HG03066 (cell line): ENCODE measurements around the gene RSPH3.
"Not testable (repeated sequence)": the region's sequence is repeated elsewhere in the genome, so short reads cannot be mapped to it uniquely, and the experiment has no call there.

Source experiments
- ATAC-seq: cut with Tn5 transposase; IDR thresholded peaks from one replicate; pipeline ENCODE4 v1.9.1; 2021; ENCODE audit warnings: low read depth; ENCODE audit not compliant: unreplicated experiment

Gene RSPH3

DNA sequence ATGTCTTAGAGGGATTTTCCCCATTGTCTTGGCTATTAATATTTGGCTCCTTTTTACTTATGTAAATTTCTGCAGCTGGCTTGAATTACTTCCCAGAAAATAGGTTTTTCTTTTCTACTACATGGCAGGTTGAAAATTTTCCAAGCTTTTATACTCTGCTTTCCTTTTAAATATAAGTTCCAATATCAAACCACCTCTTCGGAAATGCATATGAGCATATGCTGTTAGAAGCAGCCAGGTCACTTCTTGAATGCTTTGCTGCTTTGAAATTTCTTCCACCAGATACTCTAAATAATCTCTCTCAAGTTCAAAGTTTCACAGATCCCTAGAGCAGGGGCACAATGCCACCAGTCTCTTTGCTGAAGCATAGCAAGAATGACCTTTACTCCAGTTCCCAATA lies 25.2 kb upstream of the RSPH3 start:
- not testable (repeated sequence) for ATAC-seq

DNA sequence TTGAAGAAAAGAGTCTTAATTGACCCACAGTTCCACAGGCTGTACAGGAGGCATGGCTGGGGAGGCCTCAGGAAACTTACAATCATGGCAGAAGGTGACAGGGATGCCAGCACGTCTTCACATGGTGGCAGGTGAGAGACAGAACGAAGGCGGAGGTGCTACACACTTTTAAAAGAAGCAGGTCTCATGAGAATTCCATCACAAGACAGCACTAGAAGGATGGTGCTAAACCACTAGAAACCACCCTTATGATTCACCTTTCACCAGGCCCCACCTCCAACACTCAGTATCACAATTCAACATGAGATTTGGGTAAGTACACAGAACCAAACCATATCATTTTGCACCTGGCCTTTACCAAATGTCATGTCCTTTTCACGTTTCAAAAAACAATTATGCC lies 23.9 kb upstream of the RSPH3 start:
- ATAC-seq: no peak

DNA sequence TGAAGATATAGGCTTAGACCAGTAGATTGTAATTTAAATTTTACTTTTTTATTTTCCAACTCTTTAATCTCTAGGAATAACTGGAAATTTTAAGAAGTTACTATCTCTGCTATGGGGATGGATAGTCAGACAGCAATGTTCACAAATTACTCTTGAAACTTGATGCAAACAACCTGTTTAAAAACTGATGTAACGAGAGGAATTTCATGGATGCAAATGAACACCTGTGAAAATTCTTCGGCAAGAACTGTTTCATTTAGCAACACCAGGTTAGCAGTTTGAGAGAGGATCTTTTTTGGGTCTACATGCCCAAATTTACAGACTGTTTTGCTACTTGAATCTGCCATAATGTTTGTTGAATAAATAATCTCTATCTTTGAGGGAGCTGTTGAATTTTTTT lies 20.0 kb upstream of the RSPH3 start:
- no peak for ATAC-seq

DNA sequence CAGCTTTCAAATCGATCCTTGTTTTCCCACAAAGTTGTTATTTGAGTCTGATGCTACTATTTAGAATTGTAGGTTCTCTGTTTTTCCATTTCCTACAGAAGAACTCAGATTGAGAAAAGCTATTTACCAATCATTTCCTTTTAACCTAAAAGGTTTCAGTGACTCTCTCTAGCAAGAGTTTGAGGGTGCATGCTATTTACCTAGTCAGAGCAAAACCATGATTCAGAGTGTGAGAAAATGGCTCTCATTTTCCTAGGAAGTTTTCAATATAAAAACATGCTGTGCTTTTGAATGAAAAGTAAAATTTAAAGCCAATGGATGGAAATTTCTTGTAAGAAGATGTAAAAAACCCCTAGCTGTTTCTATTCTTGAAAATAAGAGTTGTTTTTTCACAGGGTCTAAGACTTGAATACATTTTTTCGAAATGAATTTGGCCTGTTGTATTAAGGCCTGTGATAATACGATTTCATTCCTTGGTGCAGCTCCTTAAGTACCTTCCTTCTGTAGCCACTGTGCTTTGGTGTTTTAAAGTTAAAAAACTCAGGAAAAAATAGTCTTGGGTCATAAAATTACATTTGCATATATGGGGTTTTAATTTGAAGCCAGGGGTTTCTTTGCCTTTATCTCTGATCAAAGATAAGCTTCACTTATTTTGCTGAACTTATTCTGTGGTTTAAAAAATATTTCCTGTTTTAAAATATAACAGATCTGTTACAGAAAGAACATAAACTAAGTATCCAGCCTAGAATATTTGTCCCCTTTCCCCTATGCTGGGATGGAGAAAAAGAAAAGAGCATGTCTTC lies 18.0 kb upstream of the RSPH3 start:
- ATAC-seq: no peak

DNA sequence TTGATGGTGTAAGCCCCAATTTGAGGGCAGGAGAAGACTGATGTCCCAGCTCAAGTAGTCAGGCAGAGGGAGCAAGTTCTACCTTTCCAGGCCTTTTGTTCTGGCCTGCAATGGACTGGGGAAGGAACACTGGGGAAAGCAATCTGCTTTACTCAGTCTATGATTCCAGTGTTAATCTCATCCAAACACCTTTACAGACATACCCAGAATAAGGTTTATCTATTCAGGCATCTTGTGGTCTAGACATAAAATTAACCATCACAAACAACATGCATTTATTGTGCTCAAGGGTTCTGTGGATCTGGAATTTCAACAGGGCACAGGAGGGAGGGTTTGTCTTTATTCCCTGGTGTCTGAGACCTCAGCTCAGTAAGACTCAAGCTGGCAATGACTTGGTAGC lies 14.4 kb upstream of the RSPH3 start:
- ATAC-seq: no peak

DNA sequence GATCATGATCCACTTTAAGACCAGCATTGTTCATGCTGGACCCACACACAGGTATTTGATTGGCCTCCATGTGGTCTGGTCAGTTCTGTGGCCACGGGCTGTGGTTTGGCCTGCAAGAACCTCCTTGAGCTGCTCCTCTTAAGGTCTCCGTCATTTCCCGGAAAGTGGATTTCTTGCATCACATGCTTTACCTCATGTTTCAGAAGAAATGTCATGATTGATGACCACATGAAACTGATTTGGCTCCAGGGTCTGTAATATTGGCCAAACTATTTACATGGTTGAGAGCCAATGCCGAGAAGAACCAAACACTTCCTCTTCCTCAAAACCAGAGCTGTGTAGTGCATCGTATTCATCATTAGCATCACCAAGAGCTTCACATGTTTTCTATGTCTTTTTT lies 13.2 kb upstream of the RSPH3 start:
- ATAC-seq: no peak

DNA sequence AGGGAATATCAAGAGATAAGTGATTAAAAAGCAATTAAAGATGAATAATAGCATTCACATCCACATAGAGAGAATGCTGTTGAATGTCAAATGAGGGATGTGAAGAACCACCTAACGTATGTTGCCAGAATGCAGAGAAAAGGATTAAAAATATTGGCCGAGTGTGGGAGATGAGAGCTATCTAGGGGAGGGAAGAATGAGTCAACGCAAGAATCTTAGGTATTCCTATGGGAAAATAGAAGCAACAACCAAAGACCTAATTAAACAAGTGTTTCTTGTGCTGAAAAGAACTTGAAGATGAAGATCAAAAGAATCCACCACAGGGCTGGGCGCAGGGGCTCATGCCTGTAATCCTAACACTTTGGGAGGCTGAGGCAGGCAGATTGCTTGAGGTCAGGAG lies 12.2 kb upstream of the RSPH3 start:
- ATAC-seq: no peak

DNA sequence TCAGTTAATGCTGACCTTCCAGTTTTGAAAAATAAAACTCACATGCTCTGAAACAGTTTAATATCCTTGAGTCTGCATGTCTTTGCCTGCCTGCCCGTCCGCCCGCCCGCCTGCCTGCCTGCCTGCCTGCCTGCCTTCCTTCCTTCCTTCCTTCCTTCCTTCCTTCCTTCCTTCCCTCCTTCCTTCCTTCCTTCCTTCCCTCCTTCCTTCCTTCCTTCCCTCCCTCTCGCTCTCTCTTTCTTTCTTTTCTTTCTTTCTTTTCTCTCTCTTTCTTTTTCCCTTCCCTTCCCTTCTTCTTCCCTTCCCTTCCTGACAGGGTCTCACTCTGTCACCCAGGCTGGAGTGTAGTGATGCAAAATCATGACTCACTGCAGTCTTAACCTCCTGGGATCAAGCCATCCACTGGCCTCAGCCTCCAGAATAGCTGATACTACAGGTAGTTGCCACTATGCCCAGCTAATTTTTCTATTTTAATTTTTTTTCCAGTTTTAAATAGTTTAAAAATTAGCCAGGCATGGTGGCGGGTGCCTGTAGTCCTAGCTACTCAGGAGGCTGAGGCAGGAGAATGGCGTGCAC lies 10.1 kb upstream of the RSPH3 start:
- ATAC-seq: not testable (repeated sequence)

DNA sequence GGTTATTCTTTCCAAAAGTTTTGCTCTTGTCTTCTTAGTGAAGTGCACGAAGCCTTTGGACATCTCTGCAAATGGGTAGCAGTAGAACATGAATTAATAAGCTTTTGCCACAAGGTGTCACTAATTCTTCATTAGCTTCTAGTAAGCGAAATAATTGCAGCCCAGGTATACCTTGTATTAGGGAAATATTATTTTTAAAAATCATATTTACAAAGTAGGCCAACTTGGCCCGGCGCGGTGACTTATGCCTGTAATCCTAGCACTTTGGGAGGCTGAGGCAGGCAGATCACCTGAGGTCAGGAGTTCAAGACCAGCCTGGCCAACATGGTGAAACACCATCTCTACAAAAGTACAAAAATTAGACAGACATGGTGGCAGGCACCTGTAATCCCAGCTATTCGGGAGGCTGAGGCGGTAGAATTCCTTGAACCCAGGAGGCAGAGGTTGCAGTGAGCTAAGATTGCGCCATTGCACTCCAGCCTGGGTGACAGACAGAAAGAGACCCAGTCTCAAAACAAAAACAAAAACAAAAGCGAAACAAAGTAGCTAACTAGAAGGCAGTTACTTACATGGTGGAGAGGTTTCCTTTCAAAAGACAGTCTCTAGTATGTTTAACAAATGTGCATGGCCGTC lies 8.8 kb upstream of the RSPH3 start:
- ATAC-seq: peak; percentile 59

DNA sequence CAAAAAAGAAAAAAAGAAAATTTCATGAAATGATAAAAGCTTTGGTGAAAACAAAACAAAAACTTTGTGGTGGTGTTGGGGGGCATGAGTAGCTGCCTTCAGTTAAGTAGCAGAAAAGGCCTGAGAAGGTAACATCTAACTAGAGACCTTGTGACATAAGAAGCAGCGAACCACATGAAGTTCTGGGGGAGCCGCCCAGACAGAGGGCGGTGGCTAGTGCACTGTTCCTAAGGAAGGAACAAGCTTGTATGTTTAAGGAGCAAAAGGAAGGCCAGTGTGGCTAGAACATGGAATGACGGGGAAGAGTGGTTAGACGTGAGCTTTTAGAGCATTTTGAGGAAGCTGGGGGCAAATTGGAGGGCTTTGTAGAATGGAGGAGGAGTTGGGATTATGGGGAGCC lies 7.5 kb upstream of the RSPH3 start:
- no peak for ATAC-seq

DNA sequence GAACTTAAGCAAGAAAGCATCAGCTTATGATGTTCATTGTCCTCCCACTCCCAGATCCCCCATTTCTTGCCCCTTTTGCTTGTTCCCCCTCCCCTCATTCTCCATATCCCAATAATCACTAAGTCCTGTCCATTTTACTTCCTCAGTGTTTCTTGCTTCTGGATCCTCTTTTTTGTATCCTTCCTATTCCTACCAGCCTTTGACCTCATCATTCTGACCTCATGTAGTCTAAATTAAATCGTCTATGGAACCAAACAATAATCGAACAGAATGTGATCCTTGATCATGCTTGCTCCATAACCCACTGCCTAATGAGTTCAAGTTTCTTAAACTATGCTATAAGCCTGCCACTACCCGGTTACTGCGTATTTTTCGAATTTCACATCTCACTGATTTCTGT lies 5.4 kb upstream of the RSPH3 start:
- no peak for ATAC-seq

DNA sequence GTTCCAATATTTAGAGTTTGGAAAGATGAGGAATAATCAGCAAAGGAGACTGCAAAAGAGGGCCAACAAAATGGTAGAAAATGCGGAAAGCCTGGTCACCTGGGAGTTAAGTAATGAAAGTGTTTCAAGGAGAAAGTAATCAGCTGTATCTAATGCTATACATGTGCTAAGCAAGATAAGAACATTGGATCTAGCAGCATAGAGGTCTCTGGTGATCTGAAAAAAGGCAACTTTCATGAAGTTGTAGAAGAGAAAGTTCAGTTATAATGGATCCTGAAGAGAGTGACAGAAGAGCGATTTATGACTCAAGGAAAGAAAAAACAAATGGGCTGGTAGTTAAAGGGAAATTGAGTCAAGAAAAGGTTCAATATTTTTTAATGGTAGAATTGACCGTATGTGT lies 4.6 kb upstream of the RSPH3 start:
- ATAC-seq: no peak

DNA sequence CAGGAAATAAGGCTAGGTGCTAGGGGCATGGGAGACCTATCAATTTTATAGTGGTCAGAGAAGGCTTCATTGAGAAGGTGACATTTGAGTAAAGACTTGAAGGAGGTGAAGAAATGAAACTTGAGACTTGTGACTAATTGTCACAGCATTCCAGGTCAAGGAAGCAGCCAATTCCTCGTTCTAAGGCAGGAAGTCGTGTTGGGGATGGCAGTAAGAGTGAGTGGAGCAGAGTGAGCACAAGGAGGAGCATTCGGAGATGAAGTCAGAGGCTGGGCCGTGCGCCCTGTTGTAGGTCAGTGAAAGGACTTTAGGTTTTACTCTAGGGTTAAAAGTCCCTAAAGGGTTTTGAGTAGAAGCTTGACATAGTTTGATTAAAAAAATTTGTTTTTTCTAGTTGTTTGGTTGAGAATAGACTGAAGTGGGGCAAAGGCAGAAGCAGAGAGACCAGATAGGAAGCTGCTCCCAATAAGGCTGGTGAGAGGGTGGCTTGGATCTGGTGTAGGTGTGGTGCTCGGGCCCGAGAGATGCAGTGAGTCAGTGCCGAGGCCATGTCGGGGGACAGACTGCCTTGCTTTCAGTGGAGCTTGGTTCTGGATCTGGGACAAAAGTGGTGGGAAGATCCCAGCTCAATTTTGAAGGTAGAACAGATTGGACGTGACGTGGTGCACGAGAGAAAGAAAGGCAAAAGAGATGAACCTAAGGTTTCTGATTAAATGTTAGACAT lies 2.6 kb upstream of the RSPH3 start:
- no peak for ATAC-seq

DNA sequence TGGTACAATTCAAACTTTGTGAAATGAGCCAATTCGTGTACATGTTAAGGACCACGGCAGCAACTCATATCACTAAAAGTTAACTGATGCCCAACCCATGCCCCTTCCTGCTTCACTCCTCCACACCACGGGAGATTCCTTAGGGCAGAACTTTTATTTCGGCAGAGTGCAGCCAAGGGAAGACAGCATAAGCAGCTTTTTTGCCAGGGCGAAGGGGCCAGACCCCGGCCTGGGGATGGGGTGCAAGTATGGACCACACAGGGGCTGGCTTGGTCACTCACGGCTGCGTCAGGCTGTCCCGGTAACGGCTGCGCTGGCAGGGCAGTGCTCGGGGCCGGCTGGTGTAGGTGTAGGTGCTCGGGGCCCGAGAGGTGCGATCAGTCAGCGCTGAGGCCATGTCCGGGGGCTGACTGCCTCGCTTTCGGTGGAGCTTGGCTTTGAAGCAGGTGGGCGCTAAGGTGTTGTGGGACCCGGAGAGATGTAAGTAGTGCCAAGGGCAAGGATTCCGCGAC lies 792 bp downstream of the RSPH3 start:
- peak; percentile 35 for ATAC-seq

DNA sequence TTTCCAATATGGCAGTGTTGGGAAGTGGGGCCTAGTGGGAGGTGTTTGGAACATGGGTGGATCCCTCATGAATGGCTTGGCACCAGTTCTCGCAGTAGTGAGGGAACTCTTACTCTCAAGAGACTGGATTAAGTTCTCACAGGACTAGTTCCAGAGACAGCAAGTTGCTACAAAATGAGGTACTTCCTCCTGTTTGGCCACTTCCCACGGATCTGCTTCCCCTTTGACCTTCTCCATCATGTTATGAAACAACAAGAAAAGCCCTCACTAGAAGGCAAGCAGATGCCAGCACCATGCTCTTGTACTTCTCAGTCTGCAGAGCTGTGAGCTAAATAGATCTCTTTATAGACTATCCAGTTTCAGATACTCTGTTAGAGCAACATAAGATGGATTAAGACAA lies 3.1 kb downstream of the RSPH3 start:
- ATAC-seq: no peak

DNA sequence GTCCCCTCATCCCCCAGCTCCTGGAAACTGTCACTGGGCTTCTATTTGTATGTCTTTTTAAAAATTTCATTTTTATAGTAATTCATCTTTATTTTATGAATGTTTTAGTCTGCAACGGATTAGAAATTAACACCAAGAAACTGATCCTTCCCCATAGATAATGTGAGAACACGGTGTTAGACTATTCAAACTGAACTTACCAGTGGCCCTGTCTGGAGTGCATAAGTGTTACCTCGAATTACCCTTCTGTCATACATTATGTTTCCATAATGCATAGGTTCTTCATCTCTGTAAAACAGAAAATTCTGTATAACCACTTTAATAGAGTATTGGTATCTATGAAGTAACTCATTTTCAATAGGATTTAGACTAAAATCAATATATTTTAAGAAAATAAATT lies 6.4 kb downstream of the RSPH3 start:
- no peak for ATAC-seq

DNA sequence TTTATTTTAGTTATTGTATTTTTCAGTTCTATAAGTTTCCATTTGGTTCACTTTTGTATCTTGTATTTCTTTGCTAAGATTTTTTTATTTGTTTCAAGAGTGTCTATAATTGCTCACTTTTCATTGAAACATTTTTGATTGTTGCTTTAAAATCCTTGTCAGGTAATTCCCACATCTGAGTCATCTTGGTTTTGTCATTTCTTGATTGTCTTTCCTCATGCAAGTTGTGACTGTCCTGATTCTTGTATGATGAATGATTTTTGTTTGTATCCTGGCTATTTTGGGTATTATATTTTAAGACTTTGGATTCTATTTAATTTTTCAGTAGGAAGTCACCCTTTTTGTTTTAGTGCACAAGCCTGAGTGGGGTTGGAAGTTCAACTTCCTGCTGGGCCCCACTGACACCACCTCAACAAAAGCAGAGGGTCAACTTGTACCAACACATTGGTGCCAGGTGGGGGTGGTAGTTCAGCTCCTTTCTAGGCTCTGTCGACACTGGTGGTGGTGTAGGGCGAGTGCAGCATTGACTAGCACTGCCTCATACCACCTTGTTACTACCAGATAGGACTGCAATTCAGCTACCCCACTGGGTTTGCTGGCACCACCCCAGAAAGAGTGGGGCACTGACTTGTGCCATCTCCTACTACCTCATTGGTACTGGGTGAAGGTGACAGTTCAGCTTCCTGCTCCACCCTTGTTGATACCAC lies 8.8 kb downstream of the RSPH3 start:
- no peak for ATAC-seq

DNA sequence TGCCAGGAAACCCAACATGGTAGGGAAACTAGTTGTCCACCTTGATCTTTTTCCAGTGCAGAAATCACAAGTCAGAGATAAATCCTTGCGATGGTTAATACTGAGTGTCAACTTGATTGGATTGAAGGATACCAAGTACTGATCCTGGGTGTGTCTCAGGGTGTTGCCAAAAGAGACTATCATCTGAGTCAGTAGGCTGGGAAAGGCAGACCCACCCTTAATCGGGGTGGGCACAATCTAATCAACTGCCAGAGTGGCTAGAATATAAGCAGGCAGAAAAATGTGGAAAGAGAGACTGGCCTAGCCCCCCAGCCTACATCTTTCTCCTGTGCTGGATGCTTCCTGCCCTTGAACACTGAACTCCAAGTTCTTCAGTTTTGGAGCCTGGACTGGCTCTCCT lies 10.3 kb downstream of the RSPH3 start:
- ATAC-seq: not testable (repeated sequence)

DNA sequence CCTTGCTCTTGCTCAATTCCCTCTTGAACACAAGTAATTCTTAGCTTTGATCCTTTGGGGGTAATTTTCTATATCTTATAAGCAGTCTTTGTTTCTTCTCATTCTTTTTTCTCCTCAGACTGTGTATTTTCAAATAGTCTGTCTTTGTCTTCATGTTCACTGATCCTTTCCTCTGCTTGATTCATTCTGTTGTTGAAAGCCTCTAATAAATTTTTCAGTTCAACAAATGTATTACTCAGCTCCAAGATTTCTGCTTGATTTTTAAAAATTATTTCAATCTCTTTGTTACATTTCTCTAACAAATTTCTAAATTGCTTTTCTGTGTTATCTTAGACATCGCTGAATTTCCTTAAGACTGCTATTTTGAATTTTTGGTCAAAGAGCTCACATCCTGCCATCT lies 11.5 kb downstream of the RSPH3 start:
- no peak for ATAC-seq

DNA sequence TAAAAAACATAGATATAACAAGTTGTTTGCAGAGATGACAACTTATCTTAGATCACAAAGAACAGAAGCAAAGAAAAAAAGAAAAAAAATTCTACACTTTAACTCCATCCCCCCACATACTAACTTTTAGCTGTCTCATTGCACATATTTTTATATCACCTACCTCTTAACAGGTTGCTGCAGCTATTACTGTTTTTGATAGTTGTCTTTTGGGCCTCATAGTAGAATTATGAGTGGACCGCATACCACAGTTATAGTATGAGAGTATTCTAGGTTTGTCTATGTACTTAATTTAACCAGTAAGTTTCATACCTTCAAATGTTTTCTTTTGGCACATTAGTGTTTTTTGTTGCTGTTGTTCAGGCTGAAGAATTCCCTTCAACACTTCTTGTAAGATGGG lies 12.3 kb downstream of the RSPH3 start:
- ATAC-seq: no peak

DNA sequence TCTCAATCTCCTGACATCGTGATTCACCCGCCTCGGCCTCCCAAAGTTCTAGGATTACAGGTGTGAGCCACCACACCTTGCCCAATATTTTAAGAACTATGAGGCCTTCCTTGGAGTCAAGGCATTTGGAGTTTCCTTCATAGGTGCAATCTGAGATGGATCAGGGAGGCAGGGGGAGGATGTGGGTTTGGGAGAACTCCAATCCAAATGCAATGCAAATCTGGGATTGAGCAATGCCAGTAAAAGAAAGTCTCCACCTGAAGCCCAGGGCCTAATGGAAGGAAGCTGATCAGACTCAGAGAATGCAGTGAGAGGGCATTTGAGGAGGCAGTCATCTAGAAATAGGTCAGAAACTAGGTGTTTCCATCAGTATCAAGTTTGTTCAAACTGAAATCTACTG lies 21.2 kb downstream of the RSPH3 start:
- ATAC-seq: no peak
